Stimulated activated CD4-positive, alpha-beta T cell treated with anti-CD3 and anti-CD28 coated beads, TNF-alpha, amount 100 ng/mL, for 1 hour (primary cell): ENCODE data around the gene NEDD9.

Experiments used
- DNase-seq, 3 donors: peaks; one replicate each; pipeline ENCODE4 v3.0.0-alpha.2; 2020; ENCODE audit warnings: low read depth in 3 of 3, low spot score in 1 of 3

Gene NEDD9, protein sequence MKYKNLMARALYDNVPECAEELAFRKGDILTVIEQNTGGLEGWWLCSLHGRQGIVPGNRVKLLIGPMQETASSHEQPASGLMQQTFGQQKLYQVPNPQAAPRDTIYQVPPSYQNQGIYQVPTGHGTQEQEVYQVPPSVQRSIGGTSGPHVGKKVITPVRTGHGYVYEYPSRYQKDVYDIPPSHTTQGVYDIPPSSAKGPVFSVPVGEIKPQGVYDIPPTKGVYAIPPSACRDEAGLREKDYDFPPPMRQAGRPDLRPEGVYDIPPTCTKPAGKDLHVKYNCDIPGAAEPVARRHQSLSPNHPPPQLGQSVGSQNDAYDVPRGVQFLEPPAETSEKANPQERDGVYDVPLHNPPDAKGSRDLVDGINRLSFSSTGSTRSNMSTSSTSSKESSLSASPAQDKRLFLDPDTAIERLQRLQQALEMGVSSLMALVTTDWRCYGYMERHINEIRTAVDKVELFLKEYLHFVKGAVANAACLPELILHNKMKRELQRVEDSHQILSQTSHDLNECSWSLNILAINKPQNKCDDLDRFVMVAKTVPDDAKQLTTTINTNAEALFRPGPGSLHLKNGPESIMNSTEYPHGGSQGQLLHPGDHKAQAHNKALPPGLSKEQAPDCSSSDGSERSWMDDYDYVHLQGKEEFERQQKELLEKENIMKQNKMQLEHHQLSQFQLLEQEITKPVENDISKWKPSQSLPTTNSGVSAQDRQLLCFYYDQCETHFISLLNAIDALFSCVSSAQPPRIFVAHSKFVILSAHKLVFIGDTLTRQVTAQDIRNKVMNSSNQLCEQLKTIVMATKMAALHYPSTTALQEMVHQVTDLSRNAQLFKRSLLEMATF

GRCh38 chr6:11232193-11232769 is at the start of gene NEDD9:
NEDD9 (minus strand) TSS chr6:11232668; CDS start chr6:11232515, 153 bp downstream.
- DNase-seq: peak; percentile 79 to 83 (median 80)

GRCh38 chr6:11282245-11282644 is 49.8 kb upstream of the NEDD9 start:
- no peak for DNase-seq

DNA sequence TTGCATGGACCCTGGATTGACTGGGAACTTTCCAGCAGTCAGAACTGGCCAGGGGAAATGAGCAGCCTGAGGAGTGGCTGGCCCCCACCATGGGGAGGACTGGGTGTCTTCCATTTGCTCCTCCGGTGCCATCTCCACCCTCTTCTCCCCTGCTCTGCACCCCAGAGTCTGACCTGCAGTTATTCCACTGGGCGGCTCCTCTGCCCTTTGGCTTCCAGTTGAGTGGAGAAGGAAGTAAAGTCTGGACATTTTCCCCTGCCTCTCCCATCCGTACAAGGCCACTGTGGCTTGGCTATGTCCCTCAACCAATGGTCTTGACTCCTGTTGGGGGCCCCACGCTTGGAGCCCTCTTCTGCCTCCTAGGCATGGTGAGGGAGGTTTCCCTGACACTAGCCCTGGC is 47.9 kb upstream of the NEDD9 start:
- DNase-seq: no peak

DNA sequence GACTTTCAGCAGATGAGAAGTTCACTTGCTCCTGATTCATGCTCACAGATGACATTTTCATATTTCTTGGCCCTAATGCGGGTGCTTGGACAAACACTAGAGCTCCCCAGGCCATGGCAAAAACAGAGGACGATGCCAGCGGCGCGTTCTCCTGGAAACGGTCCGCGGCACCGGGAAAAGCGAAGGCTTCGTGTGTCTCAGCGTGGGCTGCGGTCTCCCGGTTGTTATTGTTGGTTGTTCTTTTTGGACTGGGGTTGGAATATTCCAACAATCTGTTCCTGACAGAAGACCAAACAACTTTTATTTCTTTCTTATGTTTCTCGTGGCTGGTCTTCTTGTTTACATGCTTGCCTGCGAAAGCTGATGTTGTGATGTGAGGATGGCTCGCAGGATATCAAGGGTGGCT is 46.8 kb upstream of the NEDD9 start:
- DNase-seq: no peak

DNA sequence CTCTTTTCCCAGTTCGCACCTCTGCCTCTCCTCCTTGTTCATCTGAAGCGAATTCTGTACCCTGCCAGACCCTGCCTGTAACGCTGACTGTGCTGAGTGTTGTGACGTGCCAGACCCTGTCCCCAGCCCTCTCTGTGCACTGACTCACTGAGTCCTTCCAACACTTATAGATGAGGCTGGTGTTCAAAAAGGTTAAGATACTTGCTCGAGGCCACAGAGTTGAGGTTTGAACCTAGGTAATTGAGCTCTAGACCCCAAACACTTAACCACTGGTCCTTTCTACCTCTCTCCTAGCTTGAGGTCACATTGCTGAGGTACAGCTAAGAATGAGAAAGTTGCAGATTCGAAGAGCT is 45.7 kb upstream of the NEDD9 start:
- DNase-seq: no peak

DNA sequence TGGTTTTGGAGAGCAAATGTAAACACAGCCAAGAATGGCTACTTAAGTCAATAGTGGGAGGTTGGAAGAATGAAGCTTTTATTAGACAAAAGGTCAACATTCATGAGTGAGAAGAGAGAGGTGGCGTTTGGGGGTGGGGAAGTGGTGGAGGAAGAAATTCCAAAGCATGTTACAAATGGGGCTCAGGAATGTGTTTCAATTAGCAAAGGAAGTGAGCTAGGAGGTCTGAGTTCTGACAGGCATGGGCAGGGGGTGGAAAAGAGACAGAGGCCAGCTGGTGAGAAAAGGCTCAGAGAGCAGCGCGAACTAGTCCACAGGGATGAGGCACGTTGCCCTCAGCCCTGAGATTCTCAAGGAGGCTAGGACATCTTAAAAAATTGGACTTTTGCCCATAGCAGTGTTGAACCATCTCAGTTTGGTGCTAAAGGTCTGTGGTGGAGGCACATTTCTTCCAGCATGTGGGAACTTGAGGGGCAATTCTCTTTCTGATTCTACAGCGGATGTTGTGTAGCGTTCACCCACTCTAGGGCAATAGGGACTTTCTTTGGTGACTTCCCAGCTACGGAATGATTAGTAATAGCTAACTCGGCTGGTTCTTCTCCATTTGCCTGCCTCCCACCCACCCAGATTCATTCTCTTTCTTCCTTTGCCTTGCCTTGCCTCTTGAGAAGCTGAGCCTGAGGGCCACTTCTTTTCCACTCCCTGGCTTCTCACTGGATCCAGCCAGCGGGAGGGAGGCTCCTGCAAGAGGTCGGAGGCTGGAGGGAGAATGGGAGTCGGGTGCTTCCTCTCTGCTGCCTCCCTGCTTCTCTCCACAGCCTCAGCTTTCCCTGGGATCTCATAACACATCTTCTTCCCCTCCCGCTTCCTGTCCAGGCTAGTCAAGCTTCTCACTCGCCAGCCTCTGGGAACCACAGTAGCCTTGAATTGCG is 45.1 kb upstream of the NEDD9 start:
- no peak for DNase-seq

- DNase-seq: no peak
Measured at GRCh38 chr6:11276911-11277274, 44.4 kb upstream of the NEDD9 start.

DNA sequence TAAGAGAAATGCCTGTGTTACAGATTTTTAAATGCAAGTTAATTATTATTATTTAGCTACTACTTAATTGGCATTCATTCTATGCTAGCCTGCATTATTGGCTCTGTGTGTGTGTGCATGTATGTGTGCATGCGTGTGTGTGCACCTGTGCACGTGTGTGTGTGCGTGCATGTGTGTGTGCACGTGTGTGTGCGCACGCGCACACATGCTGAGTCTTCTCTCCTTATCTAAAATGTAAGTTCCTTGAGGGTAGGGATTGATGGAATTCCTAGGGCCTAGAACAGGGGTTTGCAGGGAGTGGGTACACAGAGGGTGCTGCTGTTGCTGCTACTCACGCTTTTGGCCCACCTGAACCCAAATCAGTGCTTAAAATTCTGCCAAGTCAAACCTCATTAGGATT is 43.8 kb upstream of the NEDD9 start:
- no peak for DNase-seq

DNA sequence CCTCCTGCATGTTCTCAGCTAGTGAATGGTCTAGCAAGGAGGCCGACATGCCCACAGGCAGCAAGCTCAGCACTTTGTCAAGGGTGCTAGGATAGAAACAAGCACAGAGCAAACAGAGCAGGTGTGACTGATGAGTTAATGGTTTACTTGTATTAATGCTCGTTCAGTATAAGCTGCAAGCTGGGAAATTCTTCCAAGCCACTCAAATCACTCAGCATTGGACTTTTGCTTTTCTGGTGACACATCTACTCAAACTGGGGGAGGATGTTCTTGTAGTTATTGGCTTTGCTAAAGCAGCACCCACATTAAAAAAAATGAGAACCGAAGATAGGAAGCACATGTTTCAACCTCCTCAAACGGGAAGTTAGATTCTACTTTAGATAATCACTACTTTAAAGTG is 43.1 kb upstream of the NEDD9 start:
- DNase-seq: no peak

DNA sequence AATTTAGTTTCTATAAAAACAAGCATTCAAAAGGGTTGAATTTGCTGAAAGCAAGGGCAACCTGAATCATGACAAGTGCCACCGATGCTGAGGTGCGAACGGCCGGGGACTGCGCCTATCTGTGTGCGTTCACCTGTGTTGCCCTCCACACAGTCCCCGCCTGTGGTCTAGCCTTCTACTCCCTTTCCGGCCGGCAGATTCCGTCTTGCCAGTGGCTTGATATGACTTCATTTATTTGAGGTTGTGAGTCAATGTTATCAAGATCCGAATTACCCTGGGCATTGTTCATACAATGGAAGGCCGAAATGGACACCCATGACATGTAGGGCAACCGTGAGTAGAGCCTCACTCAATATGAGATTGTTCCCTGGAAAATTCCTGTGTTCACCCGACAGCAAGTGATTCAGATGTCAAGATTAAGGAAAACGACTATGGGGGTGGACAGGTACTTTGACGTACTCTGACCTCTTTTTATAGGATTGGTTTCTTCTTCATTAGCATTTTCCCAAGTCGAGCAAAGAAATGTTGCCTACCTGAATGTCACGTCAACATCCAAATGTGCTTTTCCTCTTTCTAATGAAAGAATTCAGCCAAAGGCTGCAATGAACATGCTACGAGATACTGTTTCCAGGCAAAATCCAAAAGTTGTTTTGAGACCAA is 41.1 kb upstream of the NEDD9 start:
- DNase-seq: no peak

GRCh38 chr6:11272491-11273192 is 40.2 kb upstream of the NEDD9 start:
- no peak for DNase-seq

DNA sequence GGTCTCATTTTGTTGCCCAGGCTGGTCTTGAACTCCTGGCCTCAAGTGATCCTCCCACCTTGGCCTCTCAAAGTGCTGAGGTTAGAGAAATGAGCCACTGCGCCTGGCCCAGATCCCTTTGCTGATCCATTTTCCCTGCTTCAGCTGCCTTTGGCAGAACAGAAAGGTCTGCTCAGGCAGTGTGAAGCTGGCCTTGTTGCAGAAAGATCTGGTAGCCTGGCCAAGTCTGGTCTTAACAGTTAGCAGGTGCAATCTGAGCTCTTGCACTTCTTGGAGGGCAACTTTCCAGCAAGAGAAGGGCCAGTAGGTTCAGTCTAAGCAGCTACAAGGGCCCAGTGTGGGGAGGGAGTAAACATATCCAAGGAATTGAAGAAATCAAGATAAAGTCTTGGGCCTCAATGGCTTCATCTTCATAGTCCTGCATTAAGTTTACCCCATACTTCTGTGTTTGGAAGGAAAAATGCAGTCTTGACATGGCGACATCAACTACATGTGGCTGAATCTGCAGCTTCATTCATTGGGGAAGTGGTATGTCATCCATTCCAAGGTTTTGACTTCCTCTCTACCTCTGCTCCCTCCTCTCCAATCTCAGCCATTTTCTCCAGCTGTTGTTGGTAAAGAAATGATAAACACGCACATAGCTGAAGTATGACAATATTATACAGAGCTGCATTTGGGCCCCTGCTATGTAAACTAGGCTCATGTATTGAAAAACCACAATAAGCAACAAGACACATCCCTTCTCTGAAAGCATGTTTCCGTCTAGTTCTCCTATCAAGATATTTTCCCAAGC is 39.0 kb upstream of the NEDD9 start:
- DNase-seq: no peak

DNA sequence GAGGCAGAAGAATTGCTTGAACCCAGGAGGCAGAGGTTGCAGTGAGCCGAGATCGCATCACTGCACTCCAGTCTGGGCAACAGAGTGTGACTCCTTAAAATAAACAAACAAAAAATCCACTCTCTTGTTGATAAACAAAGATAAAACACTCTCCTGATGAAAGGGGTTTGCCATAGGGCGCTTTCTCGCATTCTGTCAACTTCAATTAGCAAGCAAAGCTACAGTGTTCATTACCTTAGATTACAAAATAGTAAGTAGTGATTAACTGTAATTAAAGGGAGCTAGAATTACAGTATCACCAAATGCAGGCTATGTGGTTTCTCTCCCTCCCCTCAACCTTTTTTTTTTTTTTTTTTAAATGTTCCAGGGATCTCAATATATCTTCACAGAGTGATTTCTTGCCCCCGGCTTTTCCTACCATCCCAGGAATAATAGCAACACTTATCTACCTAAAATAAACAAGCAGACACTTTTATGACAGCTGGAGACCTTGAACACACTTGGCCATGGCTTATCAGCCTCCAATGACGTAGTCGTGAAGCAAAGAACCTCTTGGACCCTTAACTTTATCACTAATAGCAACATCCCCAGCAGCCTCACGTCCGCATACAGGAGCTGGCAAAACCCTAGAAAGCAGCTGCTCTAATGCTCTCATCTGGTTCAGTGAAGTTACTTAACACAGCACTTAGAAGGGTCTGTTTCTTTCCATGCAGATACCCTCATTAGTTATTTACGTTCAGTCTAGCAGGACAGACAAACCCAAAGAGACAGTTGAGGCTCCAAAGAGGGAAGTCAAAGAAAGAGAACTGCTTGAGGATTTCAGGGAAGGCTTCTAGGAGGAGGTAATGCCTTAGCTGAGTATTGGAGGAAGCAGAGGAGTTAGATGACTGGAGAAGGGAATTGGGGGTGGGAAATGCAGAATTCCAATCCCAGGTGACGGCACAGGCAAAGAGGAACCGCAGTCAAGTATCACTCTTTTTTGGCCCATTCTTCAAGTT is 37.9 kb upstream of the NEDD9 start:
- no peak for DNase-seq

- no peak for DNase-seq
Measured at GRCh38 chr6:11268978-11269377, 36.5 kb upstream of the NEDD9 start.

DNA sequence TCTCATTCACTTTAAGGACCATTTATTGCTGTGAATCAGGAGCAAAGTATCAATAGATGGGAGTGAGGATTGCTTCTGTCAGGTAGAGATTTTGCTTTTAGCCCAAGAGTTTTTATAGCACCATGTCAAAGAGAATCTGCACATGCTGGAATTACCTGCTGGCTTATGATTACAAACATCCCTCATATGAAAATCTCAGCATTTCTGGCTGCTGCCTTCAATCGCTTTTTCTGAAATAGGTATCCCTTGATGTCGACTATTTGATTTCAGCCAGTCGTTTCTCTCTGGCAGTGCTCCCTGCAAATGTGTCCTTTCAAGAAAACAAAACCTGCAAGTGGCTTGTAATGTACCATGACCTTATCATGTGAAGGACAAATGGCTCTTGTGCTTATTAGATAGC is 34.5 kb upstream of the NEDD9 start:
- DNase-seq: no peak

GRCh38 chr6:11265932-11266331 is 33.5 kb upstream of the NEDD9 start:
- DNase-seq: no peak

DNA sequence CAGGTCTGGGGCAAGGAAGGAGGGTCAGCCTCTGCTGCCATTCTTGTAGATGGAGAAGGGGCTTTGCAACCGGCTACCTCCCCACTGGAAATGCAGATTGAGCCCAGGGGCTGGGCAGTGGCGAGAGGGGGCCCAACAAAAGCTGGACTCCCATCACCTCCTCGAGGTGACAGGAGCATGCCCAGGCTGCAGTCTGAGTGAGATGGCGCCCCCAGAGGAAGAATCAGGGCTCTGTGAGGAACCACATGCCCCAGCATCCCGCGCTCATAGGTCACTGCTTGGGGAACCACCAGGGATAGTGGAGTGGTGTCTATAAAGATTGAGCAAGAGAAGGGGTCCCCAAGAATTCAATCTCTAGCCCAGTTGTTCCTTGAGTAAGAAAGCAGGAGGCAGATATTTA is 31.6 kb upstream of the NEDD9 start:
- DNase-seq: no peak

- DNase-seq: no peak
Measured at GRCh38 chr6:11263291-11263775, 30.9 kb upstream of the NEDD9 start.
